GM23338 (cell line): ENCODE data around the gene ZNF211. TPM values are rescaled to one million over a fixed set of nuclear protein-coding genes. Genes with fewer than 3 reads are reported as not detected.

ENCODE experiments used
- ATAC-seq: fragments of 200-7000 bp; cut with Tn5 transposase; 3 replicates; pipeline ENCODE4 v1.9.1; 2020
- DNase-seq: peaks from one replicate; pipeline ENCODE4 v3.0.0-alpha.2; 2015; ENCODE audit warnings: low spot score
- H2AFZ ChIP-seq: fragments of 200-600 bp; sonication (generic); 2 replicates; pipeline ENCODE4 v1.8.0; 2016; ENCODE audit warnings: antibody characterized with exemption, mild to moderate bottlenecking, moderate library complexity
- H3F3A ChIP-seq: fragments of 200-600 bp; sonication (generic); replicated peaks from 2 replicates; pipeline ENCODE4 v1.8.0; 2017; ENCODE audit warnings: antibody characterized with exemption, mixed run types, low read depth
- H3K27ac ChIP-seq: fragments of 200-600 bp; sonication (generic); 2 replicates; pipeline ENCODE4 v1.6.1; 2016; ENCODE audit warnings: low read depth
- H3K27me3 ChIP-seq: fragments of 200-600 bp; sonication (generic); 2 replicates; pipeline ENCODE4 v1.8.0; 2016; ENCODE audit warnings: mild to moderate bottlenecking, mixed run types, moderate library complexity; ENCODE audit not compliant: insufficient read depth
- H3K36me3 ChIP-seq: fragments of 200-600 bp; sonication (generic); 2 replicates; pipeline ENCODE4 v1.8.0; 2016; ENCODE audit warnings: mild to moderate bottlenecking; ENCODE audit not compliant: insufficient read depth
- H3K4me1 ChIP-seq: fragments of 200-600 bp; sonication (generic); 2 replicates; pipeline ENCODE4 v1.8.0; 2016; ENCODE audit warnings: mild to moderate bottlenecking, moderate library complexity; ENCODE audit not compliant: insufficient read depth
- H3K4me2 ChIP-seq: fragments of 200-600 bp; sonication (generic); 2 replicates; pipeline ENCODE4 v1.7.1; 2017; ENCODE audit warnings: mixed run types
- H3K4me3 ChIP-seq: fragments of 200-600 bp; sonication (generic); 2 replicates; pipeline ENCODE4 v1.6.1; 2016; ENCODE audit warnings: mixed run types
- H3K79me2 ChIP-seq: fragments of 200-600 bp; sonication (generic); replicated peaks from 2 replicates; pipeline ENCODE4 v1.8.0; 2017; ENCODE audit warnings: mild to moderate bottlenecking; ENCODE audit not compliant: insufficient read depth
- H3K9me2 ChIP-seq: fragments of 200-600 bp; sonication (generic); 2 replicates; pipeline ENCODE4 v1.8.0; 2017; ENCODE audit not compliant: insufficient read depth
- H4K20me1 ChIP-seq: fragments of 200-600 bp; sonication (generic); replicated peaks from 2 replicates; pipeline ENCODE4 v1.8.0; 2017; ENCODE audit warnings: mild to moderate bottlenecking; ENCODE audit not compliant: insufficient read depth
- H3K27ac Mint-ChIP-seq: 2 replicates; pipeline ENCODE4 v1.8.0; 2020; ENCODE audit warnings: inconsistent platforms, mild to moderate bottlenecking, moderate library complexity, mixed read lengths
- H3K27me3 Mint-ChIP-seq: 3 replicates; pipeline ENCODE4 v1.8.0; 2022; ENCODE audit warnings: low read depth, mild to moderate bottlenecking, moderate library complexity, mixed read lengths, inconsistent platforms; ENCODE audit not compliant: insufficient read depth, poor library complexity
- H3K36me3 Mint-ChIP-seq: 3 replicates; pipeline ENCODE4 v1.8.0; 2021; ENCODE audit warnings: low read depth, mild to moderate bottlenecking, inconsistent platforms, moderate library complexity, mixed read lengths
- H3K4me1 Mint-ChIP-seq: 3 replicates; pipeline ENCODE4 v1.8.0; 2020; ENCODE audit warnings: mild to moderate bottlenecking, inconsistent platforms, mixed read lengths
- H3K4me3 Mint-ChIP-seq: 3 replicates; pipeline ENCODE4 v1.8.0; 2021; ENCODE audit warnings: moderate library complexity, mild to moderate bottlenecking, inconsistent platforms, mixed read lengths
- H3K9me3 Mint-ChIP-seq: 3 replicates; pipeline ENCODE4 v1.8.0; 2020; ENCODE audit warnings: moderate library complexity, mild to moderate bottlenecking, inconsistent platforms, mixed read lengths
- CREB1 ChIP-seq: fragments of 250-450 bp; sonication (Bioruptor Pico); IDR thresholded peaks from 2 replicates; pipeline ENCODE4 v1.5.0; 2020; ENCODE audit warnings: low read depth, mild to moderate bottlenecking, moderate library complexity
- EZH2phosphoT487 ChIP-seq: fragments of 200-600 bp; sonication (generic); IDR thresholded peaks from one replicate; pipeline ENCODE4 v1.8.1; 2018; ENCODE audit warnings: antibody characterized with exemption; ENCODE audit not compliant: unreplicated experiment
- JUNB ChIP-seq: IDR thresholded peaks from one replicate; pipeline ENCODE4 v1.6.1; 2016; ENCODE audit warnings: antibody characterized with exemption; ENCODE audit not compliant: unreplicated experiment
- POLR2AphosphoS5 ChIP-seq: IDR thresholded peaks from 2 replicates; pipeline ENCODE4 v1.6.1; 2016; ENCODE audit warnings: antibody characterized with exemption, low read depth
- STAT1 ChIP-seq: IDR thresholded peaks from one replicate; pipeline ENCODE4 v1.6.1; 2016; ENCODE audit warnings: antibody characterized with exemption; ENCODE audit not compliant: unreplicated experiment
- ZNF114 ChIP-seq: fragments of 250-450 bp; sonication (Bioruptor Pico); IDR thresholded peaks from 2 replicates; pipeline ENCODE4 v1.5.0; 2020; ENCODE audit warnings: mild to moderate bottlenecking, moderate library complexity
- ZNF331 ChIP-seq: fragments of 250-450 bp; sonication (Bioruptor Pico); IDR thresholded peaks from 2 replicates; pipeline ENCODE4 v1.5.0; 2020; ENCODE audit warnings: low read depth, mild to moderate bottlenecking, moderate library complexity
- polyA plus RNA-seq: library from polyadenylated mRNA; unstranded; fragments of >200 nt; fragmentation: Nextera tagmentation; extraction: Ambion mirVana; gene quantifications from 2 replicates; pipeline ENCODE4 v1.2.1, GENCODE V29; 2016
- total RNA-seq: library from RNA; depleted of rRNA; stranded (reverse); fragments of >200 nt; shearing (Covaris generic); gene quantifications from 2 replicates; pipeline ENCODE4 v1.2.3, GENCODE V29; 2014
- TF ChIP-seq, protein P1 (sequence below), 2 experiments: fragments of 200-600 bp in 1 of 2; sonication (generic) in 1 of 2; conservative IDR thresholded peaks; 2 replicates each; pipeline versions ENCODE4 v1.5.1 to v1.6.1; 2016 to 2017; ENCODE audit warnings: antibody characterized with exemption in 2 of 2, low read depth in 2 of 2, mild to moderate bottlenecking in 2 of 2, moderate library complexity in 1 of 2
- TF ChIP-seq, protein P2 (sequence below): IDR thresholded peaks from one replicate; pipeline ENCODE4 v1.6.1; 2018; ENCODE audit warnings: antibody characterized with exemption; ENCODE audit not compliant: unreplicated experiment
- TF ChIP-seq, protein P3 (sequence below): IDR thresholded peaks from 2 replicates; pipeline ENCODE4 v1.6.1; 2016; ENCODE audit warnings: antibody characterized with exemption

ZNF211 gene
- total and polyA plus RNA-seq, 2 experiments from 2014 or later, result 9.7 to 13.8 TPM

DNA sequence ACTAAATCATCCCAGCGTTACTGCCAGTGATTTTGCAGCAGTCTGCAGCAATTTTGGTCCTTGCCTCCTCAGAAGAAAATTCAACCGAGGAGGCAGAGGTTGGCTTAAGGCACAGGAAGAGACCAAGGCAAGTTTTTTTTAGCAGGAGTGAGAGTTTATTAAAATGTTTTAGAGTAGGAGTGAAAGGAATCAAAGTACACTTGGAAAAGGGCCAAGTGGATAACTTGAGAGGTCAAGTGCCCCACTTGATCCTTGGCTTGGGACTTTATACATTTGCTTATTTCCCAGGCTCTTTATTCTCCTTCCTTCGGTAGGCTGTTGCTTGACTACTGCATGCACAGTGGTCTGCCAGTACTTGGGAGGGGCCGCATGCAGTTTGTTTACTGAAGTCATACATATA lies 21.9 kb upstream of the ZNF211 start (continued):
- TF ChIP-seq, protein P1, sequence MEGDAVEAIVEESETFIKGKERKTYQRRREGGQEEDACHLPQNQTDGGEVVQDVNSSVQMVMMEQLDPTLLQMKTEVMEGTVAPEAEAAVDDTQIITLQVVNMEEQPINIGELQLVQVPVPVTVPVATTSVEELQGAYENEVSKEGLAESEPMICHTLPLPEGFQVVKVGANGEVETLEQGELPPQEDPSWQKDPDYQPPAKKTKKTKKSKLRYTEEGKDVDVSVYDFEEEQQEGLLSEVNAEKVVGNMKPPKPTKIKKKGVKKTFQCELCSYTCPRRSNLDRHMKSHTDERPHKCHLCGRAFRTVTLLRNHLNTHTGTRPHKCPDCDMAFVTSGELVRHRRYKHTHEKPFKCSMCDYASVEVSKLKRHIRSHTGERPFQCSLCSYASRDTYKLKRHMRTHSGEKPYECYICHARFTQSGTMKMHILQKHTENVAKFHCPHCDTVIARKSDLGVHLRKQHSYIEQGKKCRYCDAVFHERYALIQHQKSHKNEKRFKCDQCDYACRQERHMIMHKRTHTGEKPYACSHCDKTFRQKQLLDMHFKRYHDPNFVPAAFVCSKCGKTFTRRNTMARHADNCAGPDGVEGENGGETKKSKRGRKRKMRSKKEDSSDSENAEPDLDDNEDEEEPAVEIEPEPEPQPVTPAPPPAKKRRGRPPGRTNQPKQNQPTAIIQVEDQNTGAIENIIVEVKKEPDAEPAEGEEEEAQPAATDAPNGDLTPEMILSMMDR (conservative IDR thresholded peaks at IDR 0.05; ENCODE audit: low read depth in 2 of 2), result no peak
- TF ChIP-seq, protein P2, sequence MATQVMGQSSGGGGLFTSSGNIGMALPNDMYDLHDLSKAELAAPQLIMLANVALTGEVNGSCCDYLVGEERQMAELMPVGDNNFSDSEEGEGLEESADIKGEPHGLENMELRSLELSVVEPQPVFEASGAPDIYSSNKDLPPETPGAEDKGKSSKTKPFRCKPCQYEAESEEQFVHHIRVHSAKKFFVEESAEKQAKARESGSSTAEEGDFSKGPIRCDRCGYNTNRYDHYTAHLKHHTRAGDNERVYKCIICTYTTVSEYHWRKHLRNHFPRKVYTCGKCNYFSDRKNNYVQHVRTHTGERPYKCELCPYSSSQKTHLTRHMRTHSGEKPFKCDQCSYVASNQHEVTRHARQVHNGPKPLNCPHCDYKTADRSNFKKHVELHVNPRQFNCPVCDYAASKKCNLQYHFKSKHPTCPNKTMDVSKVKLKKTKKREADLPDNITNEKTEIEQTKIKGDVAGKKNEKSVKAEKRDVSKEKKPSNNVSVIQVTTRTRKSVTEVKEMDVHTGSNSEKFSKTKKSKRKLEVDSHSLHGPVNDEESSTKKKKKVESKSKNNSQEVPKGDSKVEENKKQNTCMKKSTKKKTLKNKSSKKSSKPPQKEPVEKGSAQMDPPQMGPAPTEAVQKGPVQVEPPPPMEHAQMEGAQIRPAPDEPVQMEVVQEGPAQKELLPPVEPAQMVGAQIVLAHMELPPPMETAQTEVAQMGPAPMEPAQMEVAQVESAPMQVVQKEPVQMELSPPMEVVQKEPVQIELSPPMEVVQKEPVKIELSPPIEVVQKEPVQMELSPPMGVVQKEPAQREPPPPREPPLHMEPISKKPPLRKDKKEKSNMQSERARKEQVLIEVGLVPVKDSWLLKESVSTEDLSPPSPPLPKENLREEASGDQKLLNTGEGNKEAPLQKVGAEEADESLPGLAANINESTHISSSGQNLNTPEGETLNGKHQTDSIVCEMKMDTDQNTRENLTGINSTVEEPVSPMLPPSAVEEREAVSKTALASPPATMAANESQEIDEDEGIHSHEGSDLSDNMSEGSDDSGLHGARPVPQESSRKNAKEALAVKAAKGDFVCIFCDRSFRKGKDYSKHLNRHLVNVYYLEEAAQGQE, result no peak
- no peak for TF ChIP-seq STAT1
- no peak for TF ChIP-seq EZH2phosphoT487
- no peak for TF ChIP-seq ZNF114
- TF ChIP-seq, protein P3, sequence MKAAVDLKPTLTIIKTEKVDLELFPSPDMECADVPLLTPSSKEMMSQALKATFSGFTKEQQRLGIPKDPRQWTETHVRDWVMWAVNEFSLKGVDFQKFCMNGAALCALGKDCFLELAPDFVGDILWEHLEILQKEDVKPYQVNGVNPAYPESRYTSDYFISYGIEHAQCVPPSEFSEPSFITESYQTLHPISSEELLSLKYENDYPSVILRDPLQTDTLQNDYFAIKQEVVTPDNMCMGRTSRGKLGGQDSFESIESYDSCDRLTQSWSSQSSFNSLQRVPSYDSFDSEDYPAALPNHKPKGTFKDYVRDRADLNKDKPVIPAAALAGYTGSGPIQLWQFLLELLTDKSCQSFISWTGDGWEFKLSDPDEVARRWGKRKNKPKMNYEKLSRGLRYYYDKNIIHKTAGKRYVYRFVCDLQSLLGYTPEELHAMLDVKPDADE, result no peak
- no peak for TF ChIP-seq ZNF331 (CRISPR knock-in tag)
- no peak for TF ChIP-seq JUNB
- no peak for TF ChIP-seq CREB1

- peak within 1 kb of the TSS; percentile 66; the same call in 1 of the 2 replicates for H3K27ac ChIP-seq
- peaks cover 52% of the 10 kb centered on the region for H3K36me3 Mint-ChIP-seq
Measured at GRCh38 chr19:57613941-57614743, 18.8 kb upstream of the ZNF211 start, which contains the start of gene ZNF134. Gene ZNF134 (plus strand): TSS chr19:57614242. CDS start chr19:57619469, 5,227 bp downstream.

More at GRCh38 chr19:57613941-57614743, 18.8 kb upstream of the ZNF211 start, which contains the start of gene ZNF134:
- peak within 1 kb of the TSS; percentile 93 for H2AFZ ChIP-seq
- H3K4me1 ChIP-seq, result 0 out of 2 replicates have a peak, but pooled peaks cover 3% of the 10 kb centered on the region
- peak; percentile 97 for DNase-seq
- H3K36me3 ChIP-seq, result peaks cover 36% of the 10 kb centered on the region
- Mint-ChIP-seq H3K4me1 (peaks cover 8% of the 10 kb centered on the region; the same call in 1 of the 3 replicates), H3K4me3 (peak within 1 kb of the TSS; percentile 95), H3K27me3 (peaks cover 20% of the 10 kb centered on the region), H3K9me3 (peaks cover 55% of the 10 kb centered on the region), H3K27ac (peak within 1 kb of the TSS; percentile 89)
- H3F3A ChIP-seq, result no peaks in the 10 kb centered on the region
- ATAC-seq, result peak; percentile 99
- peaks cover 29% of the 10 kb centered on the region for H3K9me2 ChIP-seq
- no peaks in the 10 kb centered on the region; the same call in 1 of the 2 replicates for H4K20me1 ChIP-seq
- peaks cover 50% of the 10 kb centered on the region for H3K79me2 ChIP-seq
- peak within 1 kb of the TSS; percentile 100 for H3K4me3 ChIP-seq
- H3K27me3 ChIP-seq, result no peaks in the 10 kb centered on the region
- peak within 1 kb of the TSS; percentile 97 for H3K4me2 ChIP-seq
- TF ChIP-seq POLR2AphosphoS5, result peak; percentile 85
- TF ChIP-seq STAT1, result no peak
- peak; percentile 61; the same call in 1 of the 2 replicates for TF ChIP-seq CREB1
- TF ChIP-seq, protein P3, result peak; percentile 91
